Measurements from ENCODE around the gene LHFPL2. TPM values are rescaled to one million over a fixed set of nuclear protein-coding genes. Genes with fewer than 3 reads are reported as not detected.

LHFPL2 gene
- total RNA-seq, 1 donor from 2014 or later: 47.6 TPM

- Mint-ChIP-seq H3K9me3 (ENCODE audit: unreplicated experiment) (no peaks in the 10 kb centered on the region), H3K4me3 (ENCODE audit: unreplicated experiment) (no peak overlapping the region), H3K4me1 (ENCODE audit: unreplicated experiment) (peaks cover 19% of the 10 kb centered on the region), H3K27ac (ENCODE audit: unreplicated experiment) (no peak overlapping the region), H3K36me3 (ENCODE audit: low read depth, unreplicated experiment) (peaks cover 20% of the 10 kb centered on the region), H3K27me3 (ENCODE audit: unreplicated experiment) (peaks cover 4% of the 10 kb centered on the region)
- no peak for TF ChIP-seq CTCF (IDR thresholded peaks at IDR 0.05; ENCODE audit: unreplicated experiment)
- DNase-seq (ENCODE audit: low spot score): no peak
Observed at GRCh38 chr5:78591972-78592700, 56.4 kb downstream of the LHFPL2 start.

- no peak for DNase-seq (ENCODE audit: low spot score)
- Mint-ChIP-seq H3K4me1 (ENCODE audit: unreplicated experiment) (peaks cover 15% of the 10 kb centered on the region), H3K27me3 (ENCODE audit: unreplicated experiment) (peaks cover 4% of the 10 kb centered on the region), H3K9me3 (ENCODE audit: unreplicated experiment) (peaks cover under 1% of the 10 kb centered on the region), H3K27ac (ENCODE audit: unreplicated experiment) (no peak overlapping the region), H3K36me3 (ENCODE audit: low read depth, unreplicated experiment) (peaks cover 26% of the 10 kb centered on the region), H3K4me3 (ENCODE audit: unreplicated experiment) (no peak overlapping the region)
- TF ChIP-seq CTCF (IDR thresholded peaks at IDR 0.05; ENCODE audit: unreplicated experiment): no peak
Observed at GRCh38 chr5:78591138-78591612, 57.4 kb downstream of the LHFPL2 start.

DNA sequence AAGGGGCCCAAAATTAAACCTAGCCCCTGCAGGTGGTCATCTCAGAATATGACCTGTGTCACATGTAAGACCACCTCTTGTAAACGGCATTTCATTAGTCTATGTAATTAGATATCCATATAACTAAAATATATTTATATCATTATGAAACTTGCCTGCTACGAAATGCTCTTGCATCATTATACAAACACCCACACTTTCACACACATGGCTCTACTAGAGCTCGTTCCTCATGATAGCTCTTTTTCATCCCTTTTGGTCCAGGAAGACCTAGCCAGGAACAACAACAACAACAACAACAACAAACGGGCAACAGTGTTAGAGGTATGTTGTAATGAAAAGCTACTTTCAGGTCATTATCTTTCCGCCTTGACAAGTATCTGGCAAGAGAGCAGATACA lies 58.6 kb downstream of the LHFPL2 start:
- Mint-ChIP-seq H3K27ac (ENCODE audit: unreplicated experiment) (no peak overlapping the region), H3K27me3 (ENCODE audit: unreplicated experiment) (peaks cover 6% of the 10 kb centered on the region), H3K36me3 (ENCODE audit: low read depth, unreplicated experiment) (peaks cover 36% of the 10 kb centered on the region), H3K9me3 (ENCODE audit: unreplicated experiment) (peaks cover 9% of the 10 kb centered on the region), H3K4me1 (ENCODE audit: unreplicated experiment) (peaks cover 15% of the 10 kb centered on the region), H3K4me3 (ENCODE audit: unreplicated experiment) (no peak overlapping the region)
- no peak for DNase-seq (ENCODE audit: low spot score)
- no peak for TF ChIP-seq CTCF (IDR thresholded peaks at IDR 0.05; ENCODE audit: unreplicated experiment)

- no peak overlapping the region for H3K27ac Mint-ChIP-seq (ENCODE audit: unreplicated experiment)
- peaks cover 15% of the 10 kb centered on the region for H3K4me1 Mint-ChIP-seq (ENCODE audit: unreplicated experiment)
Observed at GRCh38 chr5:78588507-78588906, 60.1 kb downstream of the LHFPL2 start.

More at GRCh38 chr5:78588507-78588906, 60.1 kb downstream of the LHFPL2 start:
- no peak for TF ChIP-seq CTCF (IDR thresholded peaks at IDR 0.05; ENCODE audit: unreplicated experiment)
- DNase-seq (ENCODE audit: low spot score): no peak
- H3K27me3 Mint-ChIP-seq (ENCODE audit: unreplicated experiment): peaks cover 5% of the 10 kb centered on the region
- H3K4me3 Mint-ChIP-seq (ENCODE audit: unreplicated experiment): no peak overlapping the region
- H3K9me3 Mint-ChIP-seq (ENCODE audit: unreplicated experiment): peaks cover 9% of the 10 kb centered on the region
- H3K36me3 Mint-ChIP-seq (ENCODE audit: low read depth, unreplicated experiment): peaks cover 36% of the 10 kb centered on the region
